Erythroblast (primary cell): ENCODE data around the gene PLEKHM3.

Experiments used
- GATA1 ChIP-seq: IDR thresholded peaks from 2 replicates; pipeline ENCODE4 v1.6.1; 2011; ENCODE audit warnings: low read depth, mild to moderate bottlenecking, control low read depth, low read length, moderate library complexity
- POLR2A ChIP-seq: IDR thresholded peaks from 2 replicates; pipeline ENCODE4 v1.6.1; 2011; ENCODE audit warnings: mild to moderate bottlenecking, low read length

- TF ChIP-seq POLR2A (no peak), GATA1 (no peak)
Observed at GRCh38 chr2:207896525-207897285, 128.6 kb downstream of the PLEKHM3 start.
